ENCODE data around the gene PRKCQ. TPM values are rescaled to one million over a fixed set of nuclear protein-coding genes. Genes with fewer than 3 reads are reported as not detected.

PRKCQ gene
- polyA plus RNA-seq, 1 donor (not counting 4 experiments of a cell fraction or from before 2014, with no cell fraction given), result 7.5 TPM

- Histone ChIP-seq H3K79me2 (ENCODE audit: control insufficient read depth, insufficient read depth, low read length) (no peaks in the 10 kb centered on the region), H4K20me1 (ENCODE audit: control insufficient read depth, extremely low read depth, insufficient read depth, low read length) (no peaks in the 10 kb centered on the region), H3K9me1 (ENCODE audit: control insufficient read depth, extremely low read depth, insufficient read depth, low read length) (no peaks in the 10 kb centered on the region), H3K4me2 (ENCODE audit: control insufficient read depth, extremely low read depth, insufficient read depth, low read depth, low read length) (no peak overlapping the region), H3K9ac (ENCODE audit: control insufficient read depth, extremely low read depth, insufficient read depth, low read length) (no peak overlapping the region), H3K27ac (ENCODE audit: control insufficient read depth, insufficient read depth, low read length) (no peak overlapping the region), H3K4me3 (ENCODE audit: control insufficient read depth in 2 of 3, extremely low read depth in 1 of 3, insufficient read depth in 2 of 3, low read depth in 1 of 3, low read length in 3 of 3) (no peak overlapping the region), H2AFZ (ENCODE audit: control insufficient read depth, low read length) (no peak overlapping the region), H3K27me3 (ENCODE audit: control insufficient read depth, extremely low read depth, insufficient read depth, low read length) (no peaks in the 10 kb centered on the region), H3K4me1 (ENCODE audit: control insufficient read depth, extremely low read depth, insufficient read depth, low read length) (no peaks in the 10 kb centered on the region), H3K9me3 (ENCODE audit: control insufficient read depth, low read depth, low read length) (peaks cover 3% of the 10 kb centered on the region), H3K36me3 (ENCODE audit: control insufficient read depth in 2 of 2, extremely low read depth in 1 of 2, insufficient read depth in 2 of 2, low read length in 2 of 2) (no peaks in the 10 kb centered on the region)
- DNase-seq (ENCODE audit: low read depth, low spot score) (no peak), FAIRE-seq (no peak)
- TF ChIP-seq CTCF (optimal IDR thresholded peaks at IDR 0.05 in 1 of 3, IDR thresholded peaks at IDR 0.05 in 1 of 3, conservative IDR thresholded peaks at IDR 0.05 in 1 of 3; ENCODE audit: extremely low read depth in 1 of 3, insufficient read depth in 2 of 3, low read length in 3 of 3), result no peak
- TF ChIP-seq EZH2 (IDR thresholded peaks at IDR 0.05; ENCODE audit: low read length), result no peak
- dilution Hi-C loops (cut with MboI; ENCODE audit: extremely low pct_ligation_motif_present, low sequenced_read_pairs), result loop anchor here (25.0 kb wide), 1 partner anchor 123 kb away; no protein-coding TSS in a partner anchor
Observed at GRCh38 chr10:6384847-6385246, 195.2 kb downstream of the PRKCQ start.

- H3K9ac ChIP-seq (ENCODE audit: control insufficient read depth, extremely low read depth, insufficient read depth, low read length), result no peak overlapping the region
- FAIRE-seq (no peak), DNase-seq (ENCODE audit: low read depth, low spot score) (no peak)
- H3K27ac ChIP-seq (ENCODE audit: control insufficient read depth, insufficient read depth, low read length), result no peak overlapping the region
- H3K4me2 ChIP-seq (ENCODE audit: control insufficient read depth, extremely low read depth, insufficient read depth, low read depth, low read length), result no peak overlapping the region
- H3K36me3 ChIP-seq (ENCODE audit: control insufficient read depth in 2 of 2, extremely low read depth in 1 of 2, insufficient read depth in 2 of 2, low read length in 2 of 2), result no peaks in the 10 kb centered on the region
- no peaks in the 10 kb centered on the region for H3K4me1 ChIP-seq (ENCODE audit: control insufficient read depth, extremely low read depth, insufficient read depth, low read length)
- no peaks in the 10 kb centered on the region for H4K20me1 ChIP-seq (ENCODE audit: control insufficient read depth, extremely low read depth, insufficient read depth, low read length)
- no peaks in the 10 kb centered on the region for H3K27me3 ChIP-seq (ENCODE audit: control insufficient read depth, extremely low read depth, insufficient read depth, low read length)
- no peaks in the 10 kb centered on the region for H3K79me2 ChIP-seq (ENCODE audit: control insufficient read depth, insufficient read depth, low read length)
- H2AFZ ChIP-seq (ENCODE audit: control insufficient read depth, low read length), result no peak overlapping the region
- H3K9me3 ChIP-seq (ENCODE audit: control insufficient read depth, low read depth, low read length), result peaks cover 3% of the 10 kb centered on the region
- H3K9me1 ChIP-seq (ENCODE audit: control insufficient read depth, extremely low read depth, insufficient read depth, low read length), result no peaks in the 10 kb centered on the region
- H3K4me3 ChIP-seq (ENCODE audit: control insufficient read depth in 2 of 3, extremely low read depth in 1 of 3, insufficient read depth in 2 of 3, low read depth in 1 of 3, low read length in 3 of 3), result no peak overlapping the region
- dilution Hi-C loops (cut with MboI; ENCODE audit: extremely low pct_ligation_motif_present, low sequenced_read_pairs), result loop anchor here (25.0 kb wide), 1 partner anchor 122 kb away; no protein-coding TSS in a partner anchor
- TF ChIP-seq CTCF (optimal IDR thresholded peaks at IDR 0.05 in 1 of 3, IDR thresholded peaks at IDR 0.05 in 1 of 3, conservative IDR thresholded peaks at IDR 0.05 in 1 of 3; ENCODE audit: extremely low read depth in 1 of 3, insufficient read depth in 2 of 3, low read length in 3 of 3), result no peak
- TF ChIP-seq EZH2 (IDR thresholded peaks at IDR 0.05; ENCODE audit: low read length), result no peak
Observed at GRCh38 chr10:6384031-6384430, 196.0 kb downstream of the PRKCQ start.

All from keratinocyte (primary cell).